Fibroblast of skin of right biceps (primary cell): Measurements from ENCODE around the gene CPLX4.

Experiments
- DNase-seq: peaks from one replicate; pipeline ENCODE4 v3.0.0-alpha.2; 2013

CPLX4 gene

DNA sequence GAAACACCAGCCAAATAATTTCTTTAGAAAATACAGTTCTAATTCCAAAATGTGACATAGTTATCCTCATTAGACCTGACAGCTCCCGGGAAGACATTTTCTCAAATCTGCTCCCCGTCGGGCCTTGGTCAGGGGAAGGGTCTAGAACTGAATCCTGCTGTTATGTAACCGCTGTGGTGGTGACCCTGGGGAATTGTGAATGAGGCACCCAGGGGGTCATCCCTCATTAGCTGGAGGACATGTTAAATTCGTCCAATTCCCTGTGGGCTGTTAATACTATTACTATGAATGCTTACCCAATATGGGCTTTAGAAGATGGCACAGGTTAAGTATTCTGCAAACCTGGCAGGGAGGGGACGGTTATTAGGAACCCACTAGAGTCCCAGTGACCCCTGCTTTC is 11.8 kb downstream of the CPLX4 start:
- DNase-seq = no peak

DNA sequence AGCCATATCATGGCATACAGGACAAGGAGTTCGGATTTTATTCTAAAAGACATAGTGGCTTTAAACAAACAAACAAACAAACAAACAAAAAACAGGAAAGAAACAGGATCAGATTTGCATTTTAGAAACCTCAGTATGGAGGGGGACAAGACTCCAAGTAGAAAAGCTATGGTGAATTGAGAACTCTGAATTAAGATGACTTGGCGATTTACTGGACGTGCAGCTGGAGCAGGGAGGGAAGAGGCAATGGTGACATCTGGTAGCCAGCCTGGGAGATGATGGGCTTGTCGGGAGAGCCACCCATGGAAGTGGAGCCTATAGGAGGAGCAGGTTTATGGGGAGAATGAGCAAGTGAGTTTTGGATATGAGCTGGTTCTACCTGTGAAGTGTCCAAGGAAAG is 13.2 kb downstream of the CPLX4 start:
- no peak for DNase-seq

DNA sequence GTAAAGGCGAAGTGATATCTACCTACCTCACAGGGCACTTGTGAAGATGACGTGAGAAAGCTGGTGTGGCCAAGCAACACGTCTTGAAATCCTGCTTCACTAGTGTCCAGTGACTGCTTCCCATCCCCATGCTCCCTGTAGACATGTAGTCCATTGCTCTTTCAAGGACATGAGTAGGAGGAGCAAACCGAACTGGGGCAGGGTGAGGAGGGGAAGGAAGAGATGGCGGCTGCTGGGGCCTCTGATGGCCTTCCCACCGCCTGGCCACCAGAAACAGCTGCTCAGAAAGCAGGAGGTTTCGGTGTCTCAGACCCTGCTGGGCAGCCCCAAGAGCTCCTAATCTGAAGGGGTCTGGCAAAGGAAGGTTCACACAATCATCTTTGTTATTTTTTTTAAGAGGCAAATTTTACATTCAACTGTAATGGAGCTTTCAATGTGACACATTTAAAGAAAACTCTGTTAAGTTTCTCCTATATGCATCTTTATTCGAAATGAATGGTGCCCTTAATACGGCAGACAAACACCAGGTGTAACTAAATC is 14.7 kb downstream of the CPLX4 start:
- DNase-seq = no peak

DNA sequence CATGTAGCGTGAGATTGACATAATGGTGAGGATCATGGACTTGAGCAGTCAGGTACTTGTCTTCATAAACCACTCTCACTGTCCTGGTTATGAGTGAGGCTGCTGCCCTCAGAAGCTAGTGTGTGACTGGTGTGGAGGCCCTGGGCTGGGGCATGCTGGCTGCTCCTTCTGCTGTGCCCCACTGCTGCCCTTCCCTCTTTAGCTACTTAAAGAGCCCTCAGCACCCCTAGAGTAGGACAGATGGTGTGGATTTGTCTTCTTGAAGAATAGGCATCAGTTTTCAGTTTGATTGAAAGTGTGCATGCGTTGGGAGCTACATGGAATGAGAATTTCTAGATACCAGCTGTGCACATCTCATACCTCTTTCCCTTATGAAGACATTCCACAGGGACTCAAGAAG is 15.4 kb downstream of the CPLX4 start:
- DNase-seq = no peak

DNA sequence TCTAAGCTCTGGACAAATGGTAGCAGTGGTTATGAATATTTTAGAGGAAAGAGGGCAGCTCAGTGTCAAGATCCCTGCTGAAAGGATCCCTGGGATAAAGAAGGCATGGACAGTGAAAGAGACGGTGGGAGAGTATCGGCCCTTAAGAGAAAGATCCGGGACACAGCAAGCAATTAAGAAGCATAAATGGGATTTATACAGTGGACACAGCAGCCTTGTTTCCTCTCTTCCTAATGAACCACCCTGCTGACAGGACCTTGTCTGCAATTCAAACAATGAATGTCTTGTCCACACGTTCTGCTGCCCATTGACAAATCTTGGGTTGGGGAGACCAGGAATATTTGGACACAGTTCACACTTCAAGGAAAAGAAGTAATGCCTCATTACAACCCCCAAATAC is 16.5 kb downstream of the CPLX4 start:
- no peak for DNase-seq

DNA sequence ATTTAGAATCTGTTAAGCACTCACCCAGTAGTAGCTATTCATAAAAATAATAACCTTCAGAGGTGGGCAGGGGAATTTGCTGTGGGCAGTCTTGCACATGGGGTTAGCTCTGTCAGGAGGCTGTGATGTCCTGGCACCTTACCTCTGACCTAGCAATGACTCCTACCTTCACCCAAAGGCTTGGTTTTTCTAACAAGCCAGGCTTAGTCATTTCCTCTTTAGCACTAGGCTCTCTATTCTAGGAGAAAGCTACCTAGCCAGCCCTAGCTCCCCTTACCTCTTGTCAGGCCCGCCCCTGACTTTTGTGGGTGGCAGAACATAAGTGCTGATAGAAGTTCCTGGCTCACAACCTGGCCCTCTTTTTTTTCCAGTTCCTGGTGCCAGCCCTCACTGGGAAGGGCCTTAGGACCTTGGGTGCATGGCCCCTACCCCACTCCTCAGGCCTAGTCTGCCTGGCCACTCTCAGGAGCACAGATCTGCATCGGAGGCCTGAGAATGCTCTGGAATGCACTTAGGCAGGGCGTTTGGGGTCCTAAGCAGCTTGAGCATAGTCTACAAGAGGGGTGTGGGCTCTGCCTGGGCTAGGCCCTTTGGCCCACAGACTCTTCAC is 17.7 kb downstream of the CPLX4 start:
- no peak for DNase-seq

DNA sequence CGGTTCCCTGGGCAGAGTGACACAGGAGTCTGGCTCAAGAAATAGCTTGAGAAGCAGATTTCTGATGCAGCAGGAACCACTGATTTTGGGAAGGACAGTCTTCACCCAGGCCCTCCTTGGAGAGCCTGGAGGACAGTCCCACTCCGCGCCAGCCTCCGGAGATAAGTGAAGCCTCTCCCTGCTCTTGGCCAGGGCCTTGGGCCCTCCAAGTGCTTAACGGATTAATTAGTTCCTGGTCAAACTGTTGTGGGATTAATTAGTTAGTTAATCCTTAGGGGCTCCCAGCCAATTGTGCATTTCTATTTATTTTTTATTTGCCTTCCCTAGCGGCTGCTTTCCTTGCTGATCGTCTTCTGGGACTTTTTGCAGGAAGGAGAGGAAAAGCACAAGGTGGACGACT is 19.6 kb downstream of the CPLX4 start:
- no peak for DNase-seq

DNA sequence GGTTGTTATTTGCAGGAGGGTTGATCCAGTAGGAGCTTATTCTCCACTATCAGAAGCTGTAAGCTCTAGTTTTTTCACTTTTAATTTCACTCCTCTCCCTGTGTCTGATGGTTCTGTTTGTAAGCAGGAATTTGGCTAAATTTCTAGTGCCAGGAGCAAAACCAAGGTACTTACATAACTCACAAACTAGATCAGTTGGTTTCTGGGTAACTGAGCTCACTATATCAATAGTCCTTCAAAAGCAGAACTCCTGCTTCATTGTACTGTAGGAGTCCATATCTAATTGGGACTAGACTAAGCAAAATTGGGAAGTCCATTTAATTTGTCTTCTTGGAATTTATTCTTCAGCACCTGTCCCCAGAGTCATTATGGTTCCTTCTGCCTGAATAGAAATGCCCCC is 25.1 kb downstream of the CPLX4 start:
- no peak for DNase-seq

DNA sequence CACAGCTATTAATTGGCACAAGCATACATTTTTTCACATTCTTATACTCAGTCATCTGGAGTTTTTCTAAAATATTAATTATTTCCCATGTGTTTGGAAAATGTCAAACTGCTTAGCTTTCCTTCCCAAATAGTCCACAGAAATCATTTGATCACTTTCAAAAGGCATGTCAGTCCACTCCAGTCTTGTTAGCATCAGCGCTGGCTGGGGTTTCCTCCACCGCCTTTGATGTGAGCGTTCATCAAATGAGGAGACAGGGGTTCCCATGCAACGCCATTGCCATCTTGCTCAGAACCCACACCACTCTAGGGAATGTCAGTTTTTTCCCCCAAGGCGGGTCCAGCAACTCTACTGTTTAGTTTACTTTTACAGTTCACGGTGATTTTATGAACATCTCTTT is 32.1 kb downstream of the CPLX4 start:
- DNase-seq = no peak

DNA sequence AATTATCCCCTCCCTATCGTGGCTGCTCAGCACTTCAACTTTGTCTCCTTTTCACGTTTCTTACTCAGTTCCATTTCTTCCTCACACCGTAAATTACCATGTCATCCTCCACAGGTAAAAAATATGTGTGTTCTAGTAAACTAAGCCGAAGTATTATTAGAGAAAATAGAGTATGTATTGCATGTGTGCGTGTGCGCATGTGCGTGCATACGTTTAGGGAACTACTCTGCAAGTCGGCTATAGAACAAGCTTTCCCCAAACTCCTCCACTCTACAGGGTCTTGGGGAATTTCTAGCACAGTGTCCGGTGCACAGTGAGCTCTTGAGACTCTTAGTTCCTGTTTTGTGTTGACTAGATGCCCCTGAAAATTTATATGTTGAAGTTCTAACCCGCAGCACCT is 36.1 kb downstream of the CPLX4 start:
- DNase-seq = no peak

DNA sequence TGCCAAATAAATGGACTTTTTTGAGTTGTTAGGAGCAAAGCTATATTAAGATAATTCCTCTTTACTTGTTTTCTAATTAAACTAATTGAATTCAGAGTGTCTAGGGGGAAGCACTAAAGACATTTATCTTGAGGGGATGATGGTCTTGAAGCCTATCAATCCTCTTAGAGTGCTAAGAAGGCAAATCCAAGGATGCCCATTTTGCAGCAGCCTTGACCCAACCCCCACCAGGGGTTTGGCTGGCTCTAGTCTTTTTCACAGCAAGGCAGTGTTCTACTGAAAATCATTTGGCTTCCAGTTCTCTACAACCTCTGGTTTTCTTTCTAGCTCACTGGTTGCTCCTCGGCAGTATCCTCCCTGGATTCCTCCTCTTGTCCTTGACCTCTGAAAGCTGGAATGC is 38.7 kb downstream of the CPLX4 start:
- no peak for DNase-seq

DNA sequence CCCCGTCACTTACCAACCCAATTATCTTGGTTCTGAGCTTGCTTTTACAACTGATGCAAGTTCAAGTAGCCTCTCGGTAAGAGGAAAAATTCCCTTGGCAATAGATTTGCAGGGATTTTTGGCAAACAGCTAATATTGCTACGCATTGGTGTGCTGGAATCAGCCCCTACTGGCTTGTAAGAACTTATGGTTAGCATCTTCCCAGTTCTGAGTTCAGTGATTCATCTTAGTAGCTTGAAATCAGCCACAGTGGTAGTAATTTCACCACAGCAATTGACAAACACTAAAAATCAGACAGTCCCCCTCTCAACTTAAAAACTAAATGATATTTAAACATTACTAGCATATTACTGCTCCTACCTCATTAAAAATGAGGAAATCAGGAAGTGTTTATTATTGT is 39.3 kb downstream of the CPLX4 start:
- DNase-seq = no peak

DNA sequence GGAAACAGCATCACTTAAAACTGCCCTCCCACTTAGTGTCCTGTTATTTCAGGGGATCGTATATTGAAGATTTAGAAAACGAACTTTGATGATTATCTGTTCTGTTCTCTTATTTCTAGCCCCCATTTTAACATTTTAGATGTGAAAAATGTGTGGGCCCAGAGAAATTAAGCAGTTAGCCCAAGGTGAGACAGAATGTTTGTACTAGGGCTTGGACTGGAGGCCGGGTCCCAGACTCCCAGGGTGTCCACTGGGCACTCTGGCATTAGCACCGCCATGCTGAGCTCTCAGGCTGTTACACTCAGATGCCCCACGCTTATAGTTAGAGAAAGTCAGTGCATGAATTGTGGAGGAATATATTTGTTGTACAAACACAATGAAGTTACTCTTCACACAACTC is 39.7 kb downstream of the CPLX4 start:
- no peak for DNase-seq

DNA sequence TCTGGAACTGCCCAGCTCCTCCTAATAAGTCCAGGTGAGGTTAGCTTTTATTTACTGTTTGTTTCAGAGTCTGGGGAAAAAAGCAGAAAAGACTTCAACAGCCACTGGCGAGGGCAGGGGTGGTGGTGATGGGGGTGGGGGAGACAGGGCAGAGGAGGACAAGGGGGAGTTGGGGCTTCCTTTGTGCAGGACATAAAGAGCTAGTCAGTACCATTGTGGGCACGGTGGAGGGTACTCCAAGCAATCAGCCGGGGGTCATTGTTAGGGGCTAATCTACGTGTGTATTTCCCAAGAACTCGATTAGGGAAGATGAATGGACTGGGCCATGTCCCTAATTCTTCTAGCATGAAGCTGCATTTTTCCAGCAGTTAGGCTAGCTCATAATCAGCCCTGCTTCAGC is 42.4 kb downstream of the CPLX4 start:
- DNase-seq = no peak

DNA sequence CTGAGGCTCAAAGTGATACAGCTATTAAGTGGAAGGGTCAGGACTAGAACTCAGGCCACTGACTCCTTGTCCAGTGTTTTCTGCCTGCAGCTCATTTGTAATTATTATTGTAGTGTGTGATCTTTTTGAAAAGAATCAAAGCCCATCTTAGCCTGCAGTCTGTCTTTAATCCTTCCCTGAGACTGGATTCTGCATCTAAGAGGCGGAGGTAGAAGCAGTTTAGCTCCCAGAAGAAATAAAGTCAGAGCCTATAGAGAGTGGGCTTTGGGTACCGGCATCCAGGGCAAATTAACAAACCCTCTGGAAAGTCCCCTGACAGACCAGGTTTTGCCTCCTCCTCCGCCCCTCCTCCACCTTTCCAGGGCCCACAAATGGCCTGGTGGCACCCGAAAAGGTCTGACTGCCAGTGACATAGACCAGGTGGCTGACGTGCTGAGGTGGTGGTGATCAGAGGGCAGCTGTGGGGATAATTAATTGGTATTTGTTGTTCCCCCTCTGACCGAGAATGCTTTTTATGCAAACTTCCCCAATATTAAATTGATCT is 43.0 kb downstream of the CPLX4 start:
- DNase-seq = no peak

DNA sequence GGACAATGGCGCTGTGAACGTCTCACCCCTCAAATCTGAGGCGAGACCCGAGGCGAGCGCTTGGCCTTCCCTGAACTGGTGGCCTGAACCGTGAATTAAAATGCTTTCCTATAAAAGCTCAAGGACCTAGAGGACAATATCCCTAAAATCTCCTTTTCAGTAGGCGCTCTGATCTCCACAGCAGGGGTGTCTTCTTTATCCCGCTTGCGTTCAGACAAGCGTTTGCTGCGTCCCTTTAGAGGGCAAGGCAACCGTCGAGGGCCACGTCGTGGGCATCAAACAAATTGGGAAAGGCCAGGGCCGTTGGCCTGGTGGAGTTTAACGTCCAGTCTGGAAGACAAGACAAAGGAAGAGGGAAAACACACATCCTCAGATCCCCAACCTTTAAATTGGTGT is 43.9 kb downstream of the CPLX4 start:
- no peak for DNase-seq

DNA sequence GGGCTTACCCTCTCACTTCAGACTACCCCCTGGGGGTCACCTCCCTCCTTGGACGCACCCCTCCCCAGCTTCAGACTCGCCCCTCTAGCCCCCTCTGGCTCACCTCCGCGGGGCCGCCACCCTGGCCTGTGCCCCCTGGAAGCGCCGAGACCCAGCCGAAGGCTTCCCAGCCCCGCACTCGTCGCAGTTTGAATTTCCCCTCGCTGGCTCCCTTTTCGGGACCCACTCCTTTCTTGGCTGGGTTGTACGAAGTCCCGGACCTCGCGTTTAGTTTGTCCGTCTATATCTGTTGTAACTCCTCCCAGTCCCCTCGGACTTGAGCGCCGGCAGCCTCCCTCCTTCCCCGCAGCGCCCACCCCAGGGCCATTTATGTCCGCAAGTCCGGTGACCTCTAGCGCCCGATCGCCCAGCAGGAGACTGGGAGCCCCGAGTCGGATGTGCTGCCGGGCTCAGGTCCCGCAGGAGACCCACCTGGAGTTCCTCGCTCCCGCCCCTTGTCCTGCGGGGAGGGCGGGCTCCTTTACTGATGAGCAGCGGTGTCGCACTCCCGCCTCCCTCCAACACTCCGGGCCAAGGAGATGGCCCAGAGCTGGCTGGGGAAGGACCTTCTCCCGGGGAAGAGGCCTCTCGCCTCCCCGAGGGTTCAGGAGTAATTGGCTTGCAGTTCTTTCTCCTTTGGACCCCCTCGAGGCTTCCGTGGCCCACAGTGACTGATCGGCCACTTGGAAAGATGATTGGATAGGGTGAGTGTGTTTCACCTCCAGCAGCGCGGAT is 44.5 kb downstream of the CPLX4 start:
- DNase-seq = no peak

DNA sequence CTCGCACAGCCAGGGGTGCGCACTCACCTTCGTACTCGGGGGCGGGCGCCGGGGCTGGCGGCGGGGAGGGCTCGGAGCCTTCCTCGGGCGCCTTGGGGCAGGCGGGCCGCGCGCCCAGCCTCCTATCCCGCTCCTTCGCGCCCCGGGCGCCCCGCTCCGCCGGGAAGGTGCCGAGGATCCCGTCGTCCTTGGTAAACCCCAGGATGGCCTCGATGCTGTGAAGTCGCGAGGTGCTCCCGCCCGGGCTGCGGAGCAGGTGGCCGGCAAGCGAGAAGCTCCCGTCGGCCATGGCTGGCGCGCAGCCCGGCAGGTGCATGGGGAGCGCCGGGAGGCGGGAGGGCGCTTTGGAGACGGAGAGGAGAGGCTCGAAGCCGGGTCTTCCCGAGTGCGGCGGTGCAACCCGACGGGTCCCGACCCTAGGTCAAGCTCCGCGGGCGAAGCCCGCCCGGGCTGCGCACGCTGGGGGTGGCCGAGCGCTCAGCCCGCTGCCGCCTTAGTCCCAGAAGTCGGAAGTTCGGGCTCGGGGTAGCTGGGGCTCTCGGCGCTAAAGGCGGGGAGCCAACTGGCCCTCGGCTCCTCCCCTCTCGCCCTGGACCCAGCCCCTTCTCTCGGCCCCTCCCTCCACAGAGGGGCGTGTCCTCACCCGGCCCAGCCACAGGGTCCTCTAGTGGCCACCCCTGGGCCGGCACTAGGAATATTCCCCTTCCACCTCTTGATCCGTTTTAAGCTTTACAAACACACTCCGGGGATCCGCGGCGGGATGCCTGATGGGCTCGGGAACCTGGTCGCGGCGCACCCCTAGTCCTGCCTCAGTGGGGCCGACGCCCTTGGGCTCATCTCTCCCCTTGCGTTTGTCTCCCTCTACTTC is 45.3 kb downstream of the CPLX4 start, which contains the start of gene RAX:
Gene RAX, minus strand, starts transcription at position 564 of the 868 bp plus-strand sequence. Its CDS starts 248 bp downstream, at position 316.
- DNase-seq = peak; percentile 45

DNA sequence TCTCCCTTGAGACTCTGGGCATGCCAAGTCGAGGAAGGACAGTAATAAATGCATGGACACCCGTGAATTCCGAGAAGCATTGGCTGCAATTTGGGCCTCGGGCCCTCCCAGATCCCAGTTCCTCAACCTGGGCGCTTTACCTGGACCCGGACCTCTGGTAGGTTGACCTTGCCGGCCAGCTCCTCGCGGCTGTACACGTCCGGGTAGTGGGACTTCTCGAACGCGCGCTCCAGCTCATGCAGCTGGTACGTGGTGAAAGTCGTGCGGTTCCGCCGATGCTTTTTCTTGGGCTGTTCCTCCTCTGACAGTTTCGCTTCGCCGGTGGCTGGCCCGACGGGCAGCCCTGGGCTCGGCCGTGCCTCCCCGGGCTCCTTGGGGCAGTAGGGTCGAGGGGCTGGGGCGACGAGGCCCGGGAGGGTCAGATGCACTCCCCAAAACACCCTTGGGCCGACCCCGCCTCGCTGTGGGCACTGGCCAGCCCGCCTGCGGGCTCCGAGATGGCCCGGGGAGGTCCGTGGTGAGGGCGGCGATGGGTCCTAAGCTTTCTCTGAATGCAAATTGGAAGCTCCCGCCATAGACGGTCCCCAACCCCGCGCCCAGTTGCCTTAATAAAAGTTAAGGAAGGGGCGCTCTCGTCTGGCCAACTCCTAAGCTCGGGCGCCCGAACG is 46.1 kb downstream of the CPLX4 start:
- no peak for DNase-seq

DNA sequence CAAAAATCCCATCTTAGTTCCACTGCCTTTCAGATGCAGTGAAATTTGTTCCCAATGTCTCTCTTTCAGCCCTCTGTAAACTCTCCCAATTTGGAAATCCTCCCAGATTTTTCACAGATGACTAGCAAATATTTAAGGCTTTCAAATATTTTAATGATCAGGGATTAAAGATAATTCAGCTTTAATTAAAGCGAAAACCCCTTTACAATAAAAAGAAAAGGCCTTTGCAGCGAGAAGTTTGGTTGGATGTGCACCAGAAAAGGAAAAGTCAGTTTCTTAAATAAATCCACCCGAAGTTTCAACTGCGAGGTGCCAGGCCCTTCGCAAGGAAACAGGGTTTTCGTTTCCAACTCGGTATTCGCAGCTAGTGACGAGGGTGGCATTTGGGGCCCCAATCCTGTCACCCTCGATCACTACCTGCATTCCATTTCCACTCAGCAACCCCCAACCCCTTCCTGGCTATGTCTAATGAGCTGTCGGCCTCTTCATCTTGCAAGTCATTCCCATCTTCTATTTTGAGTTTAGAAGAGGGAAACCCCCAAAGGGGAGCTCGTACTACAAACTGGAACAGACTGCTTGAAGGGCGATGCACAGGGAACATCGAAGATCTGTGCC is 46.7 kb downstream of the CPLX4 start:
- no peak for DNase-seq

DNA sequence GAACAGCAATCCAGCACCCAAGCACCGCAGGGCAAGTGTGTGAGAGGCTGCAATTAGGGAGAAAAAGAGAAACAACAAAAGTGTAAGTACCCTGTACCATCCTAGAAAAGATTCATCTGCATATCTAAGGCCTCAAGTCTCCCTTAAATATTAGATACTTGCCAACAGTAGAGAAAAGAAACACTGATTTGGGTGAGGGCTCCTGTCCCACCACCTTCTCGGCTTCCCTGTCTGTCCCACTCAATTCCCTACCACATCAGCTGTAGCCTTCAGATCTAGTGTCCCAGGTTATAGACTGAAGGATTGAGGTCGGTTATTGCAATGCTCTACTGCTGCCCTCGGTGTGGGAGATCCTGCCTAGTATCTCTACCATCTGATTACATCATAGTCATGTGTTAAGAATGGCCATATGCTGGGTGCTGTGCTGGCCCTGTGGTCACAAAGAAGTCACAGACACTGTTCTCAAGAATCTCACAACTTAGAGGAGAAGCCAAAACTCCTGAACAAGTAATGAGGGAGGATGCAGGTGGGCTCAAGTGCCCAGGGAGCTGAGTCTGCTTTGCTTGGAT is 47.7 kb downstream of the CPLX4 start:
- no peak for DNase-seq

DNA sequence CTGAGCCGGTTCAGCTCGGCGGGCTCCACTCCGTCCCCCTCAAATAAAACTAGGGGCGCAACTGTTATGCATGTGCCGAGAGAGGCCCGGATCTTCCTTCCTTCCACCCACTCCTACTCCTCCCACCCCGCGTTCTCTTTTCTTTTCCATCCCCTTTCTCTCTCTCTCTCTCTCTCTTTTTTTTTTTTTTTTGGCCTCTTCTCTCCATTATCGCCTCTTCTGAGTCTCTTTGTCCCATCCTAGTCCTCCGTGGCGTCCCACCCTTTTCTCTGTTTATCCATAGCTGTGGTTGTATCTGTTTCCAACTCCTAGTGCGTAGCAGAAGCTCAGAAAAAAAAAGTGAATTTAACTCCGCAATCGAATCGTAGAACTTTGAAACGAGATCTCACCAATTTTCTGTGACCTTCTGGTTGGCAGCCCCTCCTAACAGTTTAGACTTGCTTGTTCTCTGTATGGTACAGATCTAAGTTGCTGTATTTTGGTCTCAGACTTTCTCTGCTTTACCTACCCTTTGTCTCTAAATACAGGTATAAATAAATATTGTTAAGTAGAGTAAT is 48.8 kb downstream of the CPLX4 start:
- no peak for DNase-seq
